ENCODE data around the gene CEP162.
"Not testable (repeated sequence)": the region's sequence is repeated elsewhere in the genome, so short reads cannot be mapped to it uniquely, and the experiment has no call there.

The CEP162 gene

GRCh38 chr6:84177241-84177640 lies 50.2 kb downstream of the CEP162 start:
- no peak overlapping the region for H3K4me3 Mint-ChIP-seq
- no peak for TF ChIP-seq CTCF (IDR thresholded peaks at IDR 0.05; ENCODE audit: unreplicated experiment in 3 of 3)
- no peaks in the 10 kb centered on the region for H3K27me3 Mint-ChIP-seq (ENCODE audit: low read depth)
- peaks cover 58% of the 10 kb centered on the region for H3K36me3 Mint-ChIP-seq (ENCODE audit: low read depth)
- no peak overlapping the region for H3K27ac Mint-ChIP-seq
- no peaks in the 10 kb centered on the region for H3K4me1 Mint-ChIP-seq
- H3K9me3 Mint-ChIP-seq = peaks cover 7% of the 10 kb centered on the region

- H3K9me3 Mint-ChIP-seq = no peaks in the 10 kb centered on the region
- H3K4me1 Mint-ChIP-seq = no peaks in the 10 kb centered on the region
- TF ChIP-seq CTCF (IDR thresholded peaks at IDR 0.05; ENCODE audit: unreplicated experiment in 3 of 3) = no peak
- H3K27ac Mint-ChIP-seq = no peak overlapping the region
- no peak overlapping the region for H3K4me3 Mint-ChIP-seq
- peaks cover 41% of the 10 kb centered on the region for H3K36me3 Mint-ChIP-seq (ENCODE audit: low read depth)
- H3K27me3 Mint-ChIP-seq (ENCODE audit: low read depth) = no peaks in the 10 kb centered on the region
These were observed 54.9 kb downstream of the CEP162 start for GRCh38 chr6:84172574-84172973.

GRCh38 chr6:84172080-84172479 lies 55.4 kb downstream of the CEP162 start:
- H3K9me3 Mint-ChIP-seq = no peaks in the 10 kb centered on the region
- H3K27me3 Mint-ChIP-seq (ENCODE audit: low read depth) = no peaks in the 10 kb centered on the region
- TF ChIP-seq CTCF (IDR thresholded peaks at IDR 0.05; ENCODE audit: unreplicated experiment in 3 of 3) = no peak
- no peak overlapping the region for H3K27ac Mint-ChIP-seq
- H3K36me3 Mint-ChIP-seq (ENCODE audit: low read depth) = peaks cover 45% of the 10 kb centered on the region
- H3K4me3 Mint-ChIP-seq = no peak overlapping the region
- no peaks in the 10 kb centered on the region for H3K4me1 Mint-ChIP-seq

- no peaks in the 10 kb centered on the region for H3K27me3 Mint-ChIP-seq (ENCODE audit: low read depth)
These were observed 60.0 kb downstream of the CEP162 start for GRCh38 chr6:84167457-84167856.

GRCh38 chr6:84166395-84166794 lies 61.0 kb downstream of the CEP162 start:
- Mint-ChIP-seq H3K9me3 (no peaks in the 10 kb centered on the region), H3K27me3 (ENCODE audit: low read depth) (no peaks in the 10 kb centered on the region), H3K4me3 (no peak overlapping the region), H3K36me3 (ENCODE audit: low read depth) (peaks cover 53% of the 10 kb centered on the region), H3K27ac (no peak overlapping the region), H3K4me1 (no peaks in the 10 kb centered on the region)
- no peak for TF ChIP-seq CTCF (IDR thresholded peaks at IDR 0.05; ENCODE audit: unreplicated experiment in 3 of 3)

More at GRCh38 chr6:84167457-84167856, 60.0 kb downstream of the CEP162 start:
- Mint-ChIP-seq H3K4me3 (no peak overlapping the region), H3K36me3 (ENCODE audit: low read depth) (peaks cover 56% of the 10 kb centered on the region), H3K4me1 (no peaks in the 10 kb centered on the region), H3K9me3 (no peaks in the 10 kb centered on the region), H3K27ac (no peak overlapping the region)
- no peak for TF ChIP-seq CTCF (IDR thresholded peaks at IDR 0.05; ENCODE audit: unreplicated experiment in 3 of 3)

GRCh38 chr6:84164328-84164727 lies 63.1 kb downstream of the CEP162 start:
- not testable (repeated sequence) for H3K4me3 Mint-ChIP-seq; H3K27ac Mint-ChIP-seq; H3K4me1 Mint-ChIP-seq; H3K9me3 Mint-ChIP-seq; H3K27me3 Mint-ChIP-seq (ENCODE audit: low read depth)
- peaks cover 53% of the 10 kb centered on the region for H3K36me3 Mint-ChIP-seq (ENCODE audit: low read depth)

Data from nephron (organoid).